NCI-H510A treated with DMSO at 0.1 percent for 48 hours (cell line): ENCODE measurements around the gene CIB4.
A peak's percentile ranks its signal among the peaks of the same experiment; 100 is the strongest.

Experiments used
- DNase-seq: peaks from one replicate; lab custom pipeline; 2025; lab: John Stamatoyannopoulos, UW

The CIB4 gene

DNA sequence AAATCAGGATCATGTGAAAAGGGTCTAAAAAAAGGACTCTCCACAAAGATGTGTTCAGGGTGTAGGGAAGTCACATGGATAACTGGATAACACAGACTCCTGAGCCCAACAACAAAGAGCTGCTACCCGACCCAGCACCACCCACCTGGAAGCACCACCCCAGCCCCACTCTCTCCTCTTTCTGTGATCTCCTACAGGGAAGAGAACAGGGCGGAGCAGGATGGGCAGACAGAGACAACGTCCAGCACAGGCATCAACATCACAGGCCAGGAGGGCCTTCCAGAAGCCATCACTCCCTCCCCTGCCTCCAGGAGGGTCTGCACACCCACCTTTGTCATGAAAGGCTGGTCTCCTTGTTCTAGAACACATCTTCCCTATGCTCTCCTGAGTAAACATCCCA is 1.3 kb upstream of the CIB4 start:
- no peak for DNase-seq

DNA sequence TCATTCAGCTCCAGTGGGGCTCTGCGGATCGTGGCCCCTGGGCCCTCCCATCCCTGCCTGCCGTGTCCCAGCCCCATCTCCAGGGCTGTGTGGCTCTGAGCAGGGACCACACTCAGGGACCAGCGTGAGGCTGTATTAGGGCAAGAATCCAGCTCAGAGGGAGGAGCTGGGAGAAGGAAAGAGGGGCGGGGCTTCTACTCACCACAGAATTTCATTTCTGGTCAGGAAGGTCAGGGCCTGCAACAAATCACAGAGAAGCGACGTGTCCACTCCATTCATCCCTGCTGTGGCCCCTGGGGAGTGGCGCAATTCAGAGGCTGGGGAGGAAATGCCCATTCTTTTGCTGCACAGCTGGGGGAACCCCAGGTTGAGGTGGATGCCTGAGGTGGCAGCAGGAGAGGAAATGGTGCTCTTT is 828 bp downstream of the CIB4 start:
- no peak for DNase-seq

DNA sequence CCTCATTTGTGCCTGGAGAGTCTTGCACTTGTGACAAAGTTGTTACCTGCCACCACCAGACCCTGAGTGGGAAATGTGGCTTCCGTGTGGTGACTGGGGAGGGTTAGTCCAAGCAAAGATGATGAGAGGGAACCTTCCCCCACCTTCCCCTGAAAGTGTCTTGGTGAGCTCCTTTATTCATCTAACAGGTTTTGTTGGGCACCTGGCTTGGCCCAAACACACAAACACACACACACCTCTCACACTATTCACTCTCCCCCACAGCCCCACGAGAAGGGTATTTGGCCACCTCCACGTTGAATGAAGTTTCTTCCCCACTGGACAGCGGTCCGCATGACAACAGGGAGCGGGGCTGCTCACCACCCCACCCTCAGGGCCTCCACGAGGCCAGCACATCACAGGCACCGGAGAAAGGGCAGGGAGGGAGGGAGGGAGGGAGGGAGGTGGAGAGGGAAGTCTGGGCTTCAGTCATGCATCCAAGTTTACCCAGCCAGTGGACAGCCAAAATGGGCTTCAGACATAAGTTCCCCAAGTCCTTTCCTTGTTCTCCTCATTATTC is 1.4 kb downstream of the CIB4 start:
- DNase-seq: no peak

DNA sequence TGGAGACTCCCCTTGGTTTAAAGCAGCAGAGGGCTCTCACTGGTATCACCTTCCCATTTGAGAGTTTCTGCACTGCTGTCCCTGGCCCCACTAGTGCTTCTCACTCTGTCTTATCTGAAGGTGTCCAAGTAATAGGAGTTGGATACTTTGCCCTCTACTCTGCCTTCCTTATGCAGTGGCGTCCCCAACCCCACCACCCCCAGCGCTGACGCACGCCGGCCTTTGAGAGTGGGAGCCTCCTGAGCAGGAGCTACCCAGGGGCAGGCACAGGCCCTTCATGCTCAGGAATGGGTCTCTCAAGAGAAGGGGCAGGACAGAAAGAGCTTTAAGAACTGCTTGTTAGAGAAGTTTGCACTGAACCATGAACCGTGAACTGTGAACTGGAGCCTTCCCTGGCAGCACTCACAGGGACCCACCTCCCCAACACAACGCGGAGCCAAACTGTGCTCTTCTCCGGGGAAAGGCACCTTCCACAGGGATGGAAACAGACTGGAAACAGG is 3.3 kb downstream of the CIB4 start:
- DNase-seq: no peak

DNA sequence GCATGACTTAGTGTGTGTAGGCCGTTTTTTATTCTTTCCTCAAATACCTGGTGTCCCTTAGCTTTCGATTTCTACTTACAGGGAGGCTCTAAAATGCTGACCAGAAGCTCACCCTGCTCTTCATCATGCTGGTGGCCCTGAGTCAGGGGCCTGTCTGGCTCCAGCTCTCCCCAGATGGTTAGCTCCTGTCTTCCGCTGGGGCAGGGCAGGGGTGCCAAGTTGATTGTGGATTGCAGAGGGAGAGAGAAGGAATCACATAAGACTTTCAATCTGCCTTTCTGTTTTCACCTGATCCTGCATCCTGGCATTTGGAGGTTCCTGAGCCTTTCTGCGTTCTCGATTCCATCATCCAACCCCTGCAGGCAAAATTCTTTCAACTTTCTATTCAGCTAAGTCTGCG is 4.2 kb downstream of the CIB4 start:
- DNase-seq: no peak

DNA sequence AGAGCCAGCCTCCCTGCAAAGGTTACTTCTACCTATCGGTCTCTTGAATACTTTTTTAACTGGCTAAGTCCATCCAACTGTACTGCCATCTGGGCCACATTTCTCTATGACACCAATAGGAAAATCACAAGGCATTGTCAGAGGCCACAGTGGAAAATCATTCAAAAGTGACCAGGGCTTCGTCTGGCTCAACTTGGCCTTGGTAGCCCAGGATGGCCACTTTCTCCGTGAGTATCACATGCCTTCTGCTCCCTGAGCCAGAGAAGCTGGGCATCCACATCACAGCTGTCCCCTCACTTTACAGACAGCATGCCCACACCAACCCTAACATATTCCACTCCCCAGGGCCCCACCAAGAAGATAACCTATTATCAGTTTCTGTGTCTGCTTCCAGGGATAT is 5.8 kb downstream of the CIB4 start:
- DNase-seq: no peak

DNA sequence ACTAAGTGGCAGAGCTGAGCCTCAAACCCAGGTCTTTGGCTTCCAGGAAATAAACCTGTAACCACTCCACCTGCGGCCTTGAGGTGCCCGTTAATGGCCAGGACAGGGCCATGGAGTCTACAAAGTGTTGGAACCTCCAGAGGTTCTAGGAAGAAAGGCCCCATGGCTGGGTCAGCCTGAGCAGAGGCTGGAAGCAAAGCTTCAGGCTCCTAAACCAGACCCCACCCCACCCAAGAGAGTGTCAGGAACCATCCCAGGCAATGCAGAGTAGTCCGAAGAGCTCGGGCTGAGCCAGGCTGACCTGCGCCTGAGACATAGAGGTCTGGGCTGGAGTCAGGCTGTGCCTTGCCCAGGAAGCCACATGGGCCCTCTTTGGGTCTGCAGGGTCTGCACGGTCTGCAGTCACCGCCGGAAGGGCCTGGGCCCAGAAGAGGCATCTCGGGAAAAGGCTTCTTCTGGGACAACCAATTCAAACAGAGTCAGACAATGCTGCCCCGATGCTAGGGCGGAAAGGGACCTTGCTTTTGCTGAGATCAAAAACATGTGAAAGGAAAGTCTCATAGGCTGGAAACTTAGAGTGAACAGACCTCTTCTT is 6.4 kb downstream of the CIB4 start:
- no peak for DNase-seq

DNA sequence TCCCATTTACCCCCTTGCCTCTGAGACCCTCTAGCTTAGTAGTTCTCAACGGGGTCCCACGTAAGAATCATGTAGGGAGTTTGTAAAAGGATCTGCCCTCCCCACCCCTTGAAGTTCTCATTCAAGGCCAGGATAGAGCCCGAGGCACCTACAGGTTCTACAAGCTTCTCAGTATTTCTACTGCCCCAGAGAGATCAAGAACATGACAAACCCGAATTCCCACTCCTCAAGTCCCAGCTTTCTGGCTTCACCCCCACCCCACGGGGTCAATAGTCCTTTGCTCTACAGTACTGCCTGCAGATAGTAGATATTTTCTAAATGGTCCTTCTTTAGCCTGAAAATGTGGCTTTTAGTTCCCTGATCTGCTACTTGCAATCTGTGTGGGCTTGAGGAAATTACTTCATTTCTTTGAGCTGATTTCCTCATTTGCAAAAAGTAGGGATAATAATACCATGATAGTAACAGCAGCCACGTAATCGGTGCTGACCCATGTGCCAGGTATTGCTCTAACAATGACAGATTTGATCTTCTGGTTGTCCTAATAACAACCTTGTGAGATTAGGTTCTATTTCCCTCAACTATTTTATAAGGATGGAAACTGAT is 7.1 kb downstream of the CIB4 start:
- no peak for DNase-seq

DNA sequence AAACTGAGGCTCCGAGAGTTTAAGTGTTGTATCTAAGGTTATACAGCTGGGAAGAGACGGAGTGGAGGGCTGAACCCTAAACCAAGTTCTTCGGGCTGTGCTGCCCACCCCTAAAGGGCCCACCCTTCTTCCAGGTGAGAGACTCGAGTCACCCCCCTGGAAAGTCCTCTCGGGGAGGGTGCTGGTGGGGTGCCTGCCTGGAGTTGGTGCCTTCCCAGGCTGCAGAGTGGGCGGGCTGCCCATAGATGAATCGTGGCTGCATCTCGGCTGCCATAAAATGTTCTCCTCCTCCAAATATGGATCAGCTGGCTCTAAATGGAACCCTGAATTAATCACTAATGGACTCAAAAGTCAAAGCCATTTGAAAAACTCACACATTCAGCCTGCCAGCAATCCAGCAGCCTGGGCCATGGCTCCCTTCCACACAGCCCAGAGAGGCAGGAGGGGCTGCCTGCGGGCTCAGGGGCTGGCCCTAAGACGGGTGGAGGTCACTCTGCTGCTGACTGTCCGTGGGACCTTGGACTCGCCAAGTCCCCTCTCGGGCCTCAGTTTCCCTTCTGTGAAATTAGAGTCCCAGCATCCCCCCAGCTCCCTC is 7.7 kb downstream of the CIB4 start:
- no peak for DNase-seq

DNA sequence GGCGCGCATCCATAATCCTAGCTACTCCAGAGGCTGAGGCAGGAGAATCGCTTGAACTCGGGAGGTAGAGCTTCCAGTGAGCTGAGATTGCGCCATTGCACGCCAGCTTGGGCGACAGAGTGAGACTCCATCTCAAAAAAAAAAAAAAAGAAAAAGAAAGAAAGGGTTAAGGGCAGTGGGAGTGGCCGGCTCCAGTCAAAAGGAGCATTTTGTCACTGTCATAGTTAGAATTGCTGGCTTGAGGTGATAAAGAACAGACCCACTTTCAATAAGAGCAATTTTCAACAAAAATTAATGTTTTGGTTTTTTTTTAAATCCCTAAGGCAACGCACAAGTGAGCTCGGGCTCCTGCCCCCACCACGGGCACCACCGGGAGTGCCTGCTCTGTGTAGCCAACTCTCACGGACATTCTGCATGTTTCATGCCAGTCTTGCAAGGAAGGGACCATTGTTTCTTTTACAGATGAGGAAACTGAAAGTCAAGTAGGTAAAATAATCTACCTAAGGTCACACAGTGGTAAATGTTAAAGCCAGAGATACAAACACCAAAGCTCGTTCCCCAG is 8.5 kb downstream of the CIB4 start:
- DNase-seq: no peak

DNA sequence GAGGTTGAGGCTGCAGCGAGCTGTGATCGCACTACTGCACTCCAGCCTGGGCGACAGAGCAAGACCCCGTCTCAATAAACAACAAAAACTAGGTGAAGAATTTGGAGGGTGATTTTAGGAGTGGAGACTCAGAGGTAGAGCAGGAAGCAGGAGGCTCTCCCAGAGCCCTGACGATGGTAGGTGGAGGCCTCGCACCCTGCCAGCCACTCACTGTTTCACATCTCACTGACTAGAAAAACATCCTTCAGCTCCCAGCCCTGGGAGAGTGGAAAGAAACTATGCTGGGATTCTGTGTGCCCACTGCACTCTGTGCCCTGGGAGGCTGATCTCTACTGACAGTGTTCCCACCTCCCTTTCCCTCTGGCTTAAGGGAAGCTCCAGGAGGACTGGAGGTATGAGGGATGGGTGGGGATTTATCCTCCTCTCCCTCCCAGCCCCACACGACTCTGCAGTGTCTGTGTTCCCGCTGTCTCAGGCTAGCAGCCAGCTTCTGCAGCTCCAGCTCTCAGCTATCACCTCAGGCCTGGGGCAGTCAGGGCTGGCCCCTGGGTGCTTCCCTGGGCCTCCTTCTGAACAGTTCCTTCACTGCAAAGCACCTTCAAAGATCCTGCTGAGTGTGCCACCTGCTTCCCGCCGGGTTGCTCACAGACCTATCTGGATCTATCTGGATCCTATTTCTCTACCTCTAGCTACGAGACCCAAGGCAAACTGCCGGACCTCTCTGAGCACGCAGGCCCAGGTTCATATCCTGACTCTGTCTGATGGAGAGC is 9.6 kb downstream of the CIB4 start:
- DNase-seq: no peak

DNA sequence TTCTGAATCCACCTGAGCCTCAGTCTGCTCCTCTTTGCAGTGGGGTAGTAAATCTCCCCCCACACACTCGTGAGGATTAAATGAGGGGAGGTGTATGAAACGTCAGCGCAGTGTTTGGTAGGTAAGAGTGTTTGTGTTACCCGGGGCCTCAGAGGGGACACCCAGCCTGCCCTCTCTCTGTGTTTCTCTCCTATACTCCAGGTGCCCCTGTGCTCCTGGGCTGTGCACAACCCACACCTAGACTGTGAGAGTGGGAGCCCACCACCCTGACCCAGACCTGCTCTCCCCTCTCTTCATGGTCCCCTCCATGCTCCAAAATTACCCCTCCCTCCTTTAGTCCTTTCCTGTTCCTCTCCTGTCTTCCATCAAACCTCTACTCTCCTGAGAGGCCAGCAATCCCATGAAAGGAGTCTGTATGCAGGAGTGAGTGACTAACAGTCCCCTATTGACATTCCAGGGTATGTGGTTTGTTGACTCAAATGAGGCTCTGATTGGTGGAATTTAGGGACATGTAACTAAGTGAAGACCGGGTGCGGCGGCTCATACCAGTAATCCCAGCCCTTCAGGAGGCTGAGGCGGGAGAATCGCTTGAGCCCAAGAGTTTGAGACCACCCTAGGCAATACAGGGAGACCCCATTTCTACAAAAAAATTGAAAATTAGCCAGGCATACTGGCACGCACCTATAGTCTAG is 10.4 kb downstream of the CIB4 start:
- no peak for DNase-seq

DNA sequence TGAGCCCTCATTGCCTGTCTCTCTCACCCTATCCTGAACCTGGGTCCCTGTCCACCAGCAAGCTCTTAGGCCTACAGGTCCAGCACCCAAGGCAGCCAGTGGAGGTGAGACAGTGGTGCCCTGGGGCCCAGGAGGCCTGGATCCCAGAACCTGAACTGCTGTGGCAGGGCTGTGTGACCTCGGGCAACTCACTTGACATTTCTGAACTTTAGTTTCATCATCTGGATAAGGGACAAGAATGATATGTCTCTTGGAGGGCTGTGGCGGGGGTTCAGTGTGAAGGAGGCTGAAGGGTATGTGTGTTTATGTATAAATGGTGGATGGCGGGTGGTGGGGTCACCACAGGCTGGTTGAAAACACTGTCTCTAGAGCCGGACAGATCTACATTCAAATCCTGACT is 10.9 kb downstream of the CIB4 start:
- no peak for DNase-seq

DNA sequence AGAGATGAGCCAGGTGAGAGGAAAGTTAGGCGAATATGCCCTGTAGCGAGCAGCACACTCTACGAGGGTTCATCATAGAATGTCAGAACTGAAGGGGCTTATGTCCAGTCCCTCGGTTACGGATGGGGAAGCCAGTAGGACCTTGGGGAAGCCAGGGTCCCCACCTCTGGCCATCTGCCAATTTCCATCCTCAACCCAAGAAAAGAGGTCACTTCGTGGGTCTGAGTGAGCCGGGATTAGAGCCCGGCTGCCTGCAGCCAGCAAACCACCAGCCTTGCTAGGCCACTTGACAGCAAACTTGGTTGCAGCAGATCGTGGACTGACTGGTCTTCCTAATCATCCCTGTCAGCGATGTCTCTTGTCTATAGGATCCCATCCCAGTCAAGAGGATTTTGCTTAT is 11.4 kb downstream of the CIB4 start:
- no peak for DNase-seq

DNA sequence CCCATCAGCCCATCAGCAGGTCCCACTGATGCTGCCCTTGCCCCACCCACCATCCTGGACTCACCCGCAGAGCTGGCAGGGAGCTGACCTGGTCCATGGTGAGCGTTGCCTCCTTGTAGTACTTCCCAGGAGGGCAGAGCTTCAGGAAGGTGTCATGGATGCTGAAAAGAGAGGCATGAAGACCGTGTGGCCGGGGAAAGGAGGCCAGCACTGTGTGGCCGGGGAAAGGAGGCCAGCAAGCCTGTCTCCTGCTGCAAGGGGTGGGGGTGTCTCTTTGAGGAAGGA is 11.9 kb downstream of the CIB4 start:
- no peak for DNase-seq

DNA sequence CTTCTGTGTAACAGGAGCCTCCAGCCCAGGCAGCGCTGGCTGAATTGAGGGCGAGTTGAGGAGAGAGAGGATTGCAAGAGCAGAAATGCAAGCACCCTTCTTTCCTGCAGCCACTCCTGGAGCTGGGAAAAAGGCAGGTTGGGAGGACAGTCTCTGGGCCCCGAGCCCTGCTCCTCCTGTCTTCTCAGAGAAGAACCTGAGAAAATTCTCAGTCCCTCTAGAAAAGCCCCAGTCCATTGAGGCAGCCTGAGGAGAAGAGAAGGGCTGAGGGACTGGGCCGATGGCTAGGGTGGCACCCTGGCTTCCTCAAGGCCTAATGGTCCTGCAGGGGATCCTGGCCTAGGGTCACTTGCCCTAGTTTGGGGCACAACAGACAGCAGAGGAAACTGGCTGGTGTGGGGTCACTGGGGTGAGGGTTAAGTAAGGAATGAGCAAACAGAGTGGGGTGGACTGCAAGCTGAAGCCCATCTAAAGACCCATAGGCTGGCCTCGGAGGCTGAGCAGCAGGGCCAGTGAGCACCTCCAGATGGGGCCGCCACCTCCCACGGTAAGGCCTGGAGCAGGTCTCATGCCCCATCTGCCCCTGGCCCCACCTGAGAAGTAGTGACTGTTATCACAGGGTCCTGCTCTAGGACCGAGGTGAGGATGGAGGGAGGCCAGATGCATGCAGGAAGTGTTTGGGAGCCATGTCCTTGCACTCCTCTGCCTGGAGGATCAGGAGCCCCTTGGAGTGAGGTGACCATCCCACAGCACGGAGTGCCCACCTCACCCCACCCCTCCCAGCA is 12.4 kb downstream of the CIB4 start:
- DNase-seq: no peak

DNA sequence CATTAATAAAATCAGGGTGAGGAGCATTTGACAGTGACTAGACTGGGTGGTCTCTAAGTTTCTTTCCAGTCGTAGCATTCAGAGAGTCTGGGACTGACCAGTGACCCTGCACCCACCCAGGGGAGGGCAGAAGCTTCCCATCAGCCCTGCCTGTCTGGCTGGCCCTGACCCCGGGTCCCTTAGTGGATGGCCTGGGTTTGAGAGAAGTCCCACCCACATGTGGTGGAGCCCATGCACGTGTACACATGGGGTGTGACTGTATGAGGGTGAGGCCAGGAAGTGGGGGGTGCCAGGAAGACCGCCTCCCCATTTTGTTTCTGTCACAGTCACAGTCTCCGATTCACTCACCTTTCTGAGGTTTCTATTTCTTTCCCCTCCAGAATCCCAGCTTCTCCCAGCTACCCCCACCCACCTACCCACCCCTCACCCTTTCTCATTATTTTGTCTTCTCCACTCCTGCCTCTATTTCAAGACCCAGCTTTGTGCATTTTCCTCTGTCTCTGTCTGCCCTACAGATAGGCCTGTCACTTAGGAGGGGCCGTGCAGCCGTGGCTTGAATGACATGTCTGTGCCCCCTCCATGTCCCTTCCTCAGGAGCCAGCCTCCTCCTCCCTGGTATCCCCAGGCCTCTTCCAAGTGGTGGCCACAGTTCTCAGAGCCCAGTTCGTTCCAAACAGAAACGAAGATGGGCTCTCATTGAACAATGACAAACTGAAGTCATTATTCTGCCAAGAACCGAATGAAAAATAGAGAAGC is 13.6 kb downstream of the CIB4 start:
- no peak for DNase-seq

DNA sequence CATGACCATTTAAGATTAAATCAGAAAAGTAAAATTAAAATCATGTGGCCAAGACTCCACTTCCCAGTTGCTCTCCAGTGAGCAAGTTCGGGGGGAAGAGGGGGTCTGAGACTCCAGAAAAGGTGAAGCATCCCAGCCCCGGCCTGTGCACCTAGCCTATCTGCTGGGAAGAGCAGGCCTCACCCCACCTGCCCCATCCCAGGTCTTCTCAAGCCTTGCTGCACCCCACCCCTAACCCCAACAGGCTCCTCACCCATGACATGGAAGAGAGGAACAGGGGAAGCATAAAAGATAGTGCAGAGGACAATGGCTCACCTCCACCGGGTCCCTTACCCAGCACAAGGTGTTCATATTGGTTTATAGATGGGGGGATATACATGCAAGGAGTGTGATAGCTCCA is 14.6 kb downstream of the CIB4 start:
- no peak for DNase-seq

DNA sequence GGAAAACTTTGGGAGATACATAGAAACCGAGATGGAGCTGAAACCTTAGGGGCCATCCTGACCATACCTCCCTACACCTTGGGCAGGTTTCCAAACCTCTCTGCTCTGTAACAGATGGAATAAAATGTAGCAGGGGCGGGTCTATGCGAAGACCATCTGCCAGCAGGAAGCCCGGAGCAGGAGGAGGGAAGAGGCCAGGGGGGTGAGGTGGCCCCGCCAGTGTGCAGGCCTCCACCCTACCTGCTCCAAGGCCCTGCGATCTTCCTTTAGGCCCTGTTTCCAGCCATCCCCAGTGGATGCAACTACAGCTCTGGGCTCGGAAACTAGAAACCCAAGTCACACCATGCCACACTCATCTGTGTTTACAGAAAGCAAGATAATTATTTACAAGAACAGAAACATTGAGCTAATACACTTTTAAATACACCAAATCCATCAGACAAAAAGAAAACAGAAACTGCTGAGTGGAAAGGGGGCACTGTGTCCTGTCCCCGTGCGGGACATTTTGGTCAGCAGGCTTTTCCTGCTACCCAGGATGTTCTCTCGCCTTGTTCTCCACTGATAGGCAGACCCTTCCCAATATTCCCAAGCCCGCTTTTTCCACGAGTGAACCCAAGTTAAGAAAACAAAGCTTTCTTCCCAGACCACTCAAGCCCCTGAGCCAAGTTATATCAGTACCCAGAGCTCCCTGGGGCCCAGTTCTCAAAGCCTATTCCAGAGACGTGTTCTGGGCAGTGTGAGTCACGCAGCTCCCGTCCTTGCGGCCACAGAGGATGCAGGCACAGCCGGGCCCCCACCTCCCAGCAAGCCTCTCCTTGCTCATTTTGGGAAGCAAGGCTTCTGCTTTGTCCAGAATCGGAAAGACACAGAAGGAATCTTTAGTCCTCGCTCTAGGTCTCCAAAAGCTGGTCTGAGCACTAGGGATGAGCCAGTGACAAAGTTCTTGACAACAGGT is 17.3 kb downstream of the CIB4 start:
- peak; percentile 50 for DNase-seq
